Osteoblast (primary cell): ENCODE measurements around the gene OST4. TPM values are rescaled to one million over a fixed set of nuclear protein-coding genes. Genes with fewer than 3 reads are reported as not detected.

Source experiments
- DNase-seq: peaks from one replicate; pipeline ENCODE4 v3.0.0; 2011; ENCODE audit warnings: low spot score, mixed read lengths; ENCODE audit not compliant: insufficient read length; ENCODE audit errors: missing footprints
- H2AFZ ChIP-seq: 2 replicates; pipeline ENCODE4 v1.6.0; 2011; ENCODE audit warnings: mild to moderate bottlenecking, low read length
- H3K27ac ChIP-seq: 2 replicates; pipeline ENCODE4 v1.5.1; 2011; ENCODE audit warnings: mild to moderate bottlenecking, low read depth, low read length, moderate library complexity
- H3K27me3 ChIP-seq: 2 replicates; pipeline ENCODE4 v1.6.0; 2012; ENCODE audit warnings: mild to moderate bottlenecking, control low read depth, inconsistent platforms, low read length, moderate library complexity; ENCODE audit not compliant: insufficient read depth
- H3K36me3 ChIP-seq: 2 replicates; pipeline ENCODE4 v1.5.1; 2011; ENCODE audit warnings: mild to moderate bottlenecking, low read length, control low read depth, moderate library complexity; ENCODE audit not compliant: insufficient read depth
- H3K4me1 ChIP-seq: 2 replicates; pipeline ENCODE4 v1.5.1; 2011; ENCODE audit warnings: mild to moderate bottlenecking, low read length, control low read depth, moderate library complexity; ENCODE audit not compliant: insufficient read depth
- H3K4me2 ChIP-seq: 2 replicates; pipeline ENCODE4 v1.6.0; 2011; ENCODE audit warnings: mild to moderate bottlenecking, low read length; ENCODE audit not compliant: insufficient read depth
- H3K4me3 ChIP-seq: fragments of 200-600 bp; sonication (generic); 3 replicates; pipeline ENCODE4 v1.5.1; 2012; ENCODE audit warnings: mild to moderate bottlenecking, low read length, inconsistent platforms; ENCODE audit not compliant: insufficient read depth
- H3K79me2 ChIP-seq: 2 replicates; pipeline ENCODE4 v1.6.0; 2012; ENCODE audit warnings: mild to moderate bottlenecking, low read length, control low read depth, inconsistent platforms; ENCODE audit not compliant: insufficient read depth
- H3K9me3 ChIP-seq: 2 replicates; pipeline ENCODE4 v1.5.1; 2011; ENCODE audit warnings: low read depth, low read length, control low read depth
- H4K20me1 ChIP-seq: 2 replicates; pipeline ENCODE4 v1.6.0; 2012; ENCODE audit warnings: mild to moderate bottlenecking, low read length, control low read depth; ENCODE audit not compliant: insufficient read depth
- total RNA-seq: library from RNA; depleted of rRNA; stranded (reverse); fragments of >200 nt; gene quantifications from 2 replicates; pipeline ENCODE4 v1.2.3, GENCODE V29; 2012
- TF ChIP-seq, protein P1 (sequence below): IDR thresholded peaks from 2 replicates; pipeline ENCODE4 v1.5.1; 2011; ENCODE audit warnings: mild to moderate bottlenecking, low read depth, low read length, moderate library complexity; ENCODE audit errors: extremely low read depth

OST4 gene
- total RNA-seq, 1 donor = 202 TPM

GRCh38 chr2:27060323-27060722, 11.1 kb downstream of the OST4 start:
- Histone ChIP-seq H3K27ac (no peak overlapping the region), H3K79me2 (peaks cover 5% of the 10 kb centered on the region), H3K27me3 (no peaks in the 10 kb centered on the region), H3K9me3 (no peaks in the 10 kb centered on the region), H4K20me1 (peaks cover 8% of the 10 kb centered on the region), H3K4me2 (no peak overlapping the region), H3K4me1 (peaks cover 5% of the 10 kb centered on the region), H3K4me3 (no peak overlapping the region), H3K36me3 (peaks cover 43% of the 10 kb centered on the region), H2AFZ (no peak overlapping the region)
- TF ChIP-seq, protein P1, sequence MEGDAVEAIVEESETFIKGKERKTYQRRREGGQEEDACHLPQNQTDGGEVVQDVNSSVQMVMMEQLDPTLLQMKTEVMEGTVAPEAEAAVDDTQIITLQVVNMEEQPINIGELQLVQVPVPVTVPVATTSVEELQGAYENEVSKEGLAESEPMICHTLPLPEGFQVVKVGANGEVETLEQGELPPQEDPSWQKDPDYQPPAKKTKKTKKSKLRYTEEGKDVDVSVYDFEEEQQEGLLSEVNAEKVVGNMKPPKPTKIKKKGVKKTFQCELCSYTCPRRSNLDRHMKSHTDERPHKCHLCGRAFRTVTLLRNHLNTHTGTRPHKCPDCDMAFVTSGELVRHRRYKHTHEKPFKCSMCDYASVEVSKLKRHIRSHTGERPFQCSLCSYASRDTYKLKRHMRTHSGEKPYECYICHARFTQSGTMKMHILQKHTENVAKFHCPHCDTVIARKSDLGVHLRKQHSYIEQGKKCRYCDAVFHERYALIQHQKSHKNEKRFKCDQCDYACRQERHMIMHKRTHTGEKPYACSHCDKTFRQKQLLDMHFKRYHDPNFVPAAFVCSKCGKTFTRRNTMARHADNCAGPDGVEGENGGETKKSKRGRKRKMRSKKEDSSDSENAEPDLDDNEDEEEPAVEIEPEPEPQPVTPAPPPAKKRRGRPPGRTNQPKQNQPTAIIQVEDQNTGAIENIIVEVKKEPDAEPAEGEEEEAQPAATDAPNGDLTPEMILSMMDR = no peak
- DNase-seq = no peak

DNA sequence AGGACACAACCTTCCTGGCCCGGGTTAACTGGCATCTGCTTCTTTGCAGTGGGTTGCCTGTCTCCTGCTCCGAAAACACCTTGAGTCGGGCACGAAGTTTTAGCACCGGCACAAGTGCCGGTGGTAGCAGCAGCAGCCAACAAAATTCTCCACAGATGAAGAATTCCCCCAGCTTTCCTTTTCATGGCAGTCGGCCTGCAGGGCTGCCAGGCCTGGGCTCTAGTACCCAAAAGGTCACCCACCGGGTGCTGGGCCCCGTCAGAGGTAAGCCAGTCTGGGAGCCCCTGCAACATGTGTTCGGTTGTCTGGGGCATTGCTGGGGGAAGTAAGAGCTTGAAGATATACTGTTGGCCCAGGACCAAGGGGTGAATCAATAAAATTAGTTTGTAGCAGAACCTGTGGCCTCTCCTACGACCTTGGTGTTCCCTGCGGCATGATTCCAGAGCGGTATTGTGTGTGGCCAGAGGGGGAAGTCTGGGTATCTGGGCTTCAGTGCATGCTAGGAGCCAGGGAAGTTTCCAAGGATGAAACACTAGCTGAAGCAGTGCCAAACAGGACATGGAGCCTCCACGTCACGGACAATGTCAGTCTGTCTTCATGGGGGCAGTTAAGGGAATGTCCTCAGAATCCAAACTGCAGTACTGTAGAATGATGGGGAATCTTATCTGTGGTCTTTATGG, 12.2 kb downstream of the OST4 start:
- Histone ChIP-seq H3K27ac (no peak overlapping the region), H3K79me2 (peaks cover 3% of the 10 kb centered on the region), H2AFZ (no peak overlapping the region), H4K20me1 (peaks cover 8% of the 10 kb centered on the region), H3K27me3 (no peaks in the 10 kb centered on the region), H3K4me1 (peaks cover 5% of the 10 kb centered on the region), H3K36me3 (peaks cover 48% of the 10 kb centered on the region), H3K4me2 (no peak overlapping the region), H3K4me3 (no peak overlapping the region), H3K9me3 (no peaks in the 10 kb centered on the region)
- TF ChIP-seq, protein P1 = no peak
- DNase-seq = no peak

- H2AFZ ChIP-seq = no peak overlapping the region
- H3K27me3 ChIP-seq = no peaks in the 10 kb centered on the region
- peaks cover 54% of the 10 kb centered on the region for H3K36me3 ChIP-seq
- H4K20me1 ChIP-seq = peaks cover 3% of the 10 kb centered on the region
- H3K79me2 ChIP-seq = no peaks in the 10 kb centered on the region
- H3K4me2 ChIP-seq = no peak overlapping the region
- no peaks in the 10 kb centered on the region for H3K9me3 ChIP-seq
- TF ChIP-seq, protein P1 = no peak
- H3K4me1 ChIP-seq = no peaks in the 10 kb centered on the region
- H3K4me3 ChIP-seq = no peak overlapping the region
- H3K27ac ChIP-seq = no peak overlapping the region
- DNase-seq = no peak
Measured at GRCh38 chr2:27058210-27058609, 13.2 kb downstream of the OST4 start.

DNA sequence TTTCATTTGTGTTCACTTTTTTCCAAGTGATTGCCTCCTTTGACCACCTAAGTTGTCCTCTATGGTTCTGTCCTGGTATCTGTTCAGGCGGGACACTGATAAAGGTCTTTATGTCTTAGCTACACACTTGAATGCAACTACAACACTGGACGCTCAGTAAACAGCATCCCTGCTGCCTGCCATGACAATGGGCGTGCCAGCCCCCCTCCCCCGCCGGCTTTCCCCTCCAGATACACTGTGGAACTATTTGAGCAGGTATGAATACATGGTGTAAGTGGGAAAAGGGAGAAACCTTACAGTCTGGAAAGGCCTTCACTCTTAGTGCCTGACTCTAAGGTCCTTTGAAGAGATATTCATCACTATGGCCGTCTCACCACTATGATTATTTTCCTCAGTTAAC, 14.3 kb downstream of the OST4 start:
- H3K27ac ChIP-seq = no peak overlapping the region
- H3K4me3 ChIP-seq = no peak overlapping the region
- no peak overlapping the region for H3K4me2 ChIP-seq
- no peaks in the 10 kb centered on the region for H3K9me3 ChIP-seq
- peaks cover 3% of the 10 kb centered on the region for H4K20me1 ChIP-seq
- DNase-seq = no peak
- peaks cover 46% of the 10 kb centered on the region for H3K36me3 ChIP-seq
- H2AFZ ChIP-seq = no peak overlapping the region
- TF ChIP-seq, protein P1 = no peak
- H3K79me2 ChIP-seq = no peaks in the 10 kb centered on the region
- peaks cover 2% of the 10 kb centered on the region for H3K4me1 ChIP-seq
- no peaks in the 10 kb centered on the region for H3K27me3 ChIP-seq
